ENCODE results near the gene GSC. TPM values are rescaled to one million over a fixed set of nuclear protein-coding genes. Genes with fewer than 3 reads are reported as not detected.

The GSC gene
- total RNA-seq, 1 donor from 2014 or later: not detected

GRCh38 chr14:94797887-94798286, 28.0 kb upstream of the GSC start:
- Histone ChIP-seq H3K4me3 (ENCODE audit: low read depth, low read length) (no peak overlapping the region), H3K27me3 (ENCODE audit: control insufficient read depth, insufficient read depth, low read length) (no peaks in the 10 kb centered on the region), H3K36me3 (ENCODE audit: control insufficient read depth, insufficient read depth, low read length) (no peaks in the 10 kb centered on the region)
- TF ChIP-seq CTCF (IDR thresholded peaks at IDR 0.05; ENCODE audit: insufficient read depth, low read length, poor library complexity, severe bottlenecking): no peak
- no peak for DNase-seq (ENCODE audit: low read depth)

- no peak for DNase-seq (ENCODE audit: low read depth)
- no peak for TF ChIP-seq CTCF (IDR thresholded peaks at IDR 0.05; ENCODE audit: insufficient read depth, low read length, poor library complexity, severe bottlenecking)
- Histone ChIP-seq H3K36me3 (ENCODE audit: control insufficient read depth, insufficient read depth, low read length) (no peaks in the 10 kb centered on the region), H3K27me3 (ENCODE audit: control insufficient read depth, insufficient read depth, low read length) (no peaks in the 10 kb centered on the region), H3K4me3 (ENCODE audit: low read depth, low read length) (no peak overlapping the region)
These were observed 26.4 kb upstream of the GSC start for GRCh38 chr14:94796278-94796677.

- Histone ChIP-seq H3K4me3 (ENCODE audit: low read depth, low read length) (no peak overlapping the region), H3K36me3 (ENCODE audit: control insufficient read depth, insufficient read depth, low read length) (no peaks in the 10 kb centered on the region), H3K27me3 (ENCODE audit: control insufficient read depth, insufficient read depth, low read length) (no peaks in the 10 kb centered on the region)
- no peak for TF ChIP-seq CTCF (IDR thresholded peaks at IDR 0.05; ENCODE audit: insufficient read depth, low read length, poor library complexity, severe bottlenecking)
- no peak for DNase-seq (ENCODE audit: low read depth)
These were observed 25.5 kb upstream of the GSC start for GRCh38 chr14:94795372-94795771.

- TF ChIP-seq CTCF (IDR thresholded peaks at IDR 0.05; ENCODE audit: insufficient read depth, low read length, poor library complexity, severe bottlenecking): no peak
- Histone ChIP-seq H3K36me3 (ENCODE audit: control insufficient read depth, insufficient read depth, low read length) (no peaks in the 10 kb centered on the region), H3K27me3 (ENCODE audit: control insufficient read depth, insufficient read depth, low read length) (no peaks in the 10 kb centered on the region), H3K4me3 (ENCODE audit: low read depth, low read length) (no peak overlapping the region)
- DNase-seq (ENCODE audit: low read depth): no peak
These were observed 24.0 kb upstream of the GSC start for GRCh38 chr14:94793901-94794300.

GRCh38 chr14:94787655-94788054, 17.7 kb upstream of the GSC start:
- TF ChIP-seq CTCF (IDR thresholded peaks at IDR 0.05; ENCODE audit: insufficient read depth, low read length, poor library complexity, severe bottlenecking): no peak

GRCh38 chr14:94787092-94787491, 17.2 kb upstream of the GSC start:
- TF ChIP-seq CTCF (IDR thresholded peaks at IDR 0.05; ENCODE audit: insufficient read depth, low read length, poor library complexity, severe bottlenecking): no peak

More at GRCh38 chr14:94787655-94788054, 17.7 kb upstream of the GSC start:
- H3K27me3 ChIP-seq (ENCODE audit: control insufficient read depth, insufficient read depth, low read length): peaks cover 4% of the 10 kb centered on the region
- no peaks in the 10 kb centered on the region for H3K36me3 ChIP-seq (ENCODE audit: control insufficient read depth, insufficient read depth, low read length)
- no peak overlapping the region for H3K4me3 ChIP-seq (ENCODE audit: low read depth, low read length)
- no peak for DNase-seq (ENCODE audit: low read depth)

More at GRCh38 chr14:94787092-94787491, 17.2 kb upstream of the GSC start:
- no peak for DNase-seq (ENCODE audit: low read depth)
- no peak overlapping the region for H3K4me3 ChIP-seq (ENCODE audit: low read depth, low read length)
- peaks cover 4% of the 10 kb centered on the region for H3K27me3 ChIP-seq (ENCODE audit: control insufficient read depth, insufficient read depth, low read length)
- H3K36me3 ChIP-seq (ENCODE audit: control insufficient read depth, insufficient read depth, low read length): no peaks in the 10 kb centered on the region
